CD4-positive, alpha-beta T cell (primary cell): ENCODE results near the gene FAM151A. TPM values are rescaled to one million over a fixed set of nuclear protein-coding genes. Genes with fewer than 3 reads are reported as not detected.

Source experiments
- ATAC-seq: fragments of 200-7000 bp; cut with Tn5 transposase; one replicate; pipeline ENCODE4 v1.10.0; 2022; ENCODE audit warnings: mild to moderate bottlenecking; ENCODE audit not compliant: poor library complexity
- CTCF ChIA-PET: fragments of 350-600 bp; sonication (Branson Sonifier 250); formaldehyde crosslinking; loops from one replicate; lab custom pipeline; 2021; ENCODE audit warnings: antibody characterized with exemption, inconsistent platforms; lab: Charles Lee
- POLR2A ChIA-PET: fragments of 350-600 bp; sonication (Branson Sonifier 250); formaldehyde crosslinking; loops from one replicate; lab custom pipeline; 2021; ENCODE audit warnings: antibody characterized with exemption, inconsistent platforms; lab: Charles Lee
- DNase-seq, 14 experiments: peaks; one replicate each; pipeline ENCODE4 v3.0.0-alpha.2; 2013 to 2020; ENCODE audit warnings: mixed read lengths in 2 of 14
- H3K27ac ChIP-seq, 2 donors: one replicate each; pipeline versions ENCODE4 v1.5.1 to v1.7.0; 2013; ENCODE audit warnings: low read length in 2 of 2, low read depth in 1 of 2, mild to moderate bottlenecking in 1 of 2
- H3K27me3 ChIP-seq, 2 experiments: 1 replicate in 1 of 2; 2 replicates in 1 of 2; pipeline versions ENCODE4 v1.6.1 to v1.7.0; 2013; ENCODE audit warnings: low read length in 2 of 2, control low read depth in 1 of 2, mild to moderate bottlenecking in 1 of 2, moderate library complexity in 1 of 2; ENCODE audit not compliant: insufficient read depth in 2 of 2, control insufficient read depth in 1 of 2
- H3K36me3 ChIP-seq: one replicate; pipeline ENCODE4 v1.6.1; 2013; ENCODE audit warnings: low read length, control low read depth; ENCODE audit not compliant: insufficient read depth
- H3K4me1 ChIP-seq: one replicate; pipeline ENCODE4 v1.6.1; 2013; ENCODE audit warnings: low read length, control low read depth; ENCODE audit not compliant: insufficient read depth
- H3K4me3 ChIP-seq: one replicate; pipeline ENCODE4 v1.5.1; 2013; ENCODE audit warnings: mild to moderate bottlenecking, low read length, moderate library complexity
- H3K9me3 ChIP-seq, 2 experiments: 1 replicate in 1 of 2; 2 replicates in 1 of 2; pipeline versions ENCODE4 v1.6.1 to v1.7.0; 2013; ENCODE audit warnings: low read length in 2 of 2, mild to moderate bottlenecking in 2 of 2, control low read depth in 1 of 2, moderate library complexity in 1 of 2; ENCODE audit not compliant: control insufficient read depth in 1 of 2, insufficient read depth in 1 of 2
- H3K27ac Mint-ChIP-seq: one replicate; pipeline ENCODE4 v1.8.0; 2020; ENCODE audit warnings: mixed read lengths
- H3K27me3 Mint-ChIP-seq: one replicate; pipeline ENCODE4 v1.8.0; 2021; ENCODE audit warnings: mixed read lengths
- H3K36me3 Mint-ChIP-seq: one replicate; pipeline ENCODE4 v1.8.0; 2021; ENCODE audit warnings: low read depth, mixed read lengths
- H3K4me1 Mint-ChIP-seq: one replicate; pipeline ENCODE4 v1.8.0; 2021; ENCODE audit warnings: low read depth, mixed read lengths
- H3K4me3 Mint-ChIP-seq: one replicate; pipeline ENCODE4 v1.8.0; 2020; ENCODE audit warnings: mild to moderate bottlenecking, mixed read lengths
- H3K9me3 Mint-ChIP-seq: one replicate; pipeline ENCODE4 v1.8.0; 2020; ENCODE audit warnings: mixed read lengths
- intact Hi-C, 2 experiments: fragments of 100-400 bp; cut with DNase I in 1 of 2; cut with micrococcal nuclease in 1 of 2; formaldehyde crosslinking; loops; one replicate each; pipeline versions ENCODE4 v1.15.1 to v1.9.0; 2023 to 2025; cut with DNase I, micrococcal nuclease
- total RNA-seq, 174 experiments: library from RNA in 2 of 174; stranded (reverse) in 2 of 174; gene quantifications; one replicate each; pipeline ENCODE4 v1.2.3 and lab custom pipeline; 2021 to 2026
- TF ChIP-seq, protein P1 (sequence below): fragments of 200-600 bp; IDR thresholded peaks from one replicate; pipeline ENCODE4 v1.8.0; 2022; ENCODE audit warnings: antibody characterized with exemption, mild to moderate bottlenecking

Gene FAM151A
- total RNA-seq, 2 experiments from 2014 or later: not detected

DNA sequence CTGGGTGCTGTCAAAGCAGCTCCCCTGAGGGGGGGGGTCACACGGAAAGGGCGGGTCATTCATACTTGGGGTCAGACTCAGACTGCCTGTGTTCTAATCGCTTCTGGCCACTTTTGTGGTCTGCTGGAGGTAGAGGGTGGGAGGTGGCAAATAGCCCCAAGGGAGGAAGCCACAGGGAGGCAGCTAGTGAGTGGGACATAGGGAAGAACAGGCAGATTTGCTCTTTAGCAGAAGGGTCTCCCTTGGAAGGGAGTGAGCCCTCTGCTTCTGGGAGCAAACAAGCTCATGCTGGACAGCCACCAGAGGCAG, 50.8 kb downstream of the FAM151A start:
- no peak overlapping the region for H3K27ac ChIP-seq
- Mint-ChIP-seq H3K4me1 (no peaks in the 10 kb centered on the region), H3K9me3 (no peaks in the 10 kb centered on the region), H3K27me3 (no peaks in the 10 kb centered on the region), H3K4me3 (no peak overlapping the region), H3K27ac (no peak overlapping the region), H3K36me3 (no peaks in the 10 kb centered on the region)
- intact Hi-C loops: no loop called here
- no peaks in the 10 kb centered on the region for H3K27me3 ChIP-seq
- no peaks in the 10 kb centered on the region for H3K4me1 ChIP-seq
- H3K36me3 ChIP-seq: no peaks in the 10 kb centered on the region
- ChIA-PET CTCF (no interaction called here), POLR2A (no interaction called here)
- no peak overlapping the region for H3K4me3 ChIP-seq
- DNase-seq (no peak), ATAC-seq (no peak)
- no peaks in the 10 kb centered on the region for H3K9me3 ChIP-seq
- TF ChIP-seq, protein P1, sequence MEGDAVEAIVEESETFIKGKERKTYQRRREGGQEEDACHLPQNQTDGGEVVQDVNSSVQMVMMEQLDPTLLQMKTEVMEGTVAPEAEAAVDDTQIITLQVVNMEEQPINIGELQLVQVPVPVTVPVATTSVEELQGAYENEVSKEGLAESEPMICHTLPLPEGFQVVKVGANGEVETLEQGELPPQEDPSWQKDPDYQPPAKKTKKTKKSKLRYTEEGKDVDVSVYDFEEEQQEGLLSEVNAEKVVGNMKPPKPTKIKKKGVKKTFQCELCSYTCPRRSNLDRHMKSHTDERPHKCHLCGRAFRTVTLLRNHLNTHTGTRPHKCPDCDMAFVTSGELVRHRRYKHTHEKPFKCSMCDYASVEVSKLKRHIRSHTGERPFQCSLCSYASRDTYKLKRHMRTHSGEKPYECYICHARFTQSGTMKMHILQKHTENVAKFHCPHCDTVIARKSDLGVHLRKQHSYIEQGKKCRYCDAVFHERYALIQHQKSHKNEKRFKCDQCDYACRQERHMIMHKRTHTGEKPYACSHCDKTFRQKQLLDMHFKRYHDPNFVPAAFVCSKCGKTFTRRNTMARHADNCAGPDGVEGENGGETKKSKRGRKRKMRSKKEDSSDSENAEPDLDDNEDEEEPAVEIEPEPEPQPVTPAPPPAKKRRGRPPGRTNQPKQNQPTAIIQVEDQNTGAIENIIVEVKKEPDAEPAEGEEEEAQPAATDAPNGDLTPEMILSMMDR: no peak

GRCh38 chr1:54571803-54572541, 51.4 kb downstream of the FAM151A start:
- no peaks in the 10 kb centered on the region for H3K4me1 Mint-ChIP-seq
- no peaks in the 10 kb centered on the region for H3K36me3 Mint-ChIP-seq
- no peak overlapping the region for H3K27ac Mint-ChIP-seq
- Histone ChIP-seq H3K4me1 (no peaks in the 10 kb centered on the region), H3K27ac (no peak overlapping the region), H3K4me3 (no peak overlapping the region), H3K36me3 (no peaks in the 10 kb centered on the region), H3K27me3 (no peaks in the 10 kb centered on the region), H3K9me3 (no peaks in the 10 kb centered on the region)
- ChIA-PET POLR2A (no interaction called here), CTCF (no interaction called here)
- no peaks in the 10 kb centered on the region for H3K27me3 Mint-ChIP-seq
- intact Hi-C loops: no loop called here
- ATAC-seq (no peak), DNase-seq (no peak)
- no peaks in the 10 kb centered on the region for H3K9me3 Mint-ChIP-seq
- no peak overlapping the region for H3K4me3 Mint-ChIP-seq
- TF ChIP-seq, protein P1: no peak

- no peak for DNase-seq
- no peak overlapping the region for H3K4me3 Mint-ChIP-seq
- ATAC-seq: no peak
These were observed 52.0 kb downstream of the FAM151A start for GRCh38 chr1:54571326-54571725.

More at GRCh38 chr1:54571326-54571725, 52.0 kb downstream of the FAM151A start:
- Mint-ChIP-seq H3K9me3 (no peaks in the 10 kb centered on the region), H3K4me1 (no peaks in the 10 kb centered on the region), H3K27ac (no peak overlapping the region), H3K36me3 (no peaks in the 10 kb centered on the region), H3K27me3 (no peaks in the 10 kb centered on the region)
- H3K9me3 ChIP-seq: no peaks in the 10 kb centered on the region
- ChIA-PET CTCF (no interaction called here), POLR2A (no interaction called here)
- intact Hi-C loops: no loop called here
- H3K4me3 ChIP-seq: no peak overlapping the region
- H3K27me3 ChIP-seq: no peaks in the 10 kb centered on the region
- H3K36me3 ChIP-seq: no peaks in the 10 kb centered on the region
- no peaks in the 10 kb centered on the region for H3K4me1 ChIP-seq
- TF ChIP-seq, protein P1: no peak
- no peak overlapping the region for H3K27ac ChIP-seq
